Left renal pelvis (tissue), 4 donors: ENCODE data around the gene CFAP77. TPM values are rescaled to one million over a fixed set of nuclear protein-coding genes. Genes with fewer than 3 reads are reported as not detected.

ENCODE experiments used
- DNase-seq, 4 donors: peaks; one replicate each; pipeline ENCODE4 v3.0.0-alpha.2; 2013; ENCODE audit warnings: low read depth in 4 of 4, low spot score in 3 of 4
- polyA plus RNA-seq, 4 donors: library from polyadenylated mRNA; unstranded; fragments of 120-200 nt; gene quantifications; one replicate each; pipeline ENCODE4 v1.2.1, GENCODE V29; 2013; ENCODE audit not compliant: insufficient read length in 4 of 4

CFAP77 gene
- polyA plus RNA-seq, 4 donors, result 0.19 to 1.3 (median 1.1) TPM

- DNase-seq, result no peak
Measured at GRCh38 chr9:132513416-132513815, 103.4 kb downstream of the CFAP77 start.

- DNase-seq, result no peak
Measured at GRCh38 chr9:132514011-132514744, 104.2 kb downstream of the CFAP77 start.

- no peak for DNase-seq
Measured at GRCh38 chr9:132514821-132515220, 104.8 kb downstream of the CFAP77 start.

GRCh38 chr9:132516301-132516700 is 106.3 kb downstream of the CFAP77 start:
- DNase-seq, result no peak

- no peak for DNase-seq
Measured at GRCh38 chr9:132516911-132517310, 106.9 kb downstream of the CFAP77 start.

- DNase-seq, result no peak
Measured at GRCh38 chr9:132517815-132518550, 108.0 kb downstream of the CFAP77 start.

- DNase-seq, result no peak
Measured at GRCh38 chr9:132518626-132519025, 108.6 kb downstream of the CFAP77 start.

DNA sequence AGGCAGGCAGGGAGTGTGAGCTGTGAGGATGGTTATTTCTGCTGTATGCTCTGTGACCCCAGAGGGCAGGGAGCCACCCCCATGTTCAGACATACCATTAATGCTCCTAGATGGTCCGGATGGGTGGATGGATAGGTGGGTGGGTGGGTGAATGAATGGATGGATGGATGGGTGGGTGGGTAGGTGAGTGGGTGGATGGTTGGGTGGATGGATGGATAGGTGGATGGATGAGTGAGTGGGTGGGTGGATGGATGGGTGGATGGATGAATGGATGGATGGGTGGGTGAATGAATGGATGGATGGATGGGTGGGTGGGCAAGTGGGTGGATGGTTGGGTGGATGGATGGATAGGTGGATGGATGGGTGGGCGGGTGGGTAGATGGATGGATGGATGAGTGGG is 109.0 kb downstream of the CFAP77 start:
- DNase-seq, result no peak

GRCh38 chr9:132520612-132521011 is 110.6 kb downstream of the CFAP77 start:
- no peak for DNase-seq

GRCh38 chr9:132525308-132526023 is 115.5 kb downstream of the CFAP77 start:
- DNase-seq, result no peak

DNA sequence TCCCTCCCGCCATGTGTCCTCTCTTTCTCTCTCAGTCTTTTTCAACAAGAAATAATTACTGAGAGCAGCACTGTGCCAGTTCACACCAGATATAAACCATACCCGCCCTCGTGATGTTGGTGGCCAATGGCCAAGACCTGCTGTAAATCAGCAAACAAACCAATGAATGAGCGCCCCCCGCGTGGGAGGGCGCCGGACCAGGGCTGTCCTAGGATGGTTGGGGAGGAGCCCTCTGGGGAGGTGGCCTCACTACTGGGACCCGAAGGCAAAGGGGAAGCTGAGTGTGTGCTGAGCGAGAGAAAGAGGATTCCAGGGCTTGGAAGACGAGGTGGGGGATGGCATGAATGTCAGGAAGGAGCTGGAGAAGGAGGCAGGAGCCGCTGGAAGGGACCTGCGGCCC is 121.2 kb downstream of the CFAP77 start:
- DNase-seq, result no peak

DNA sequence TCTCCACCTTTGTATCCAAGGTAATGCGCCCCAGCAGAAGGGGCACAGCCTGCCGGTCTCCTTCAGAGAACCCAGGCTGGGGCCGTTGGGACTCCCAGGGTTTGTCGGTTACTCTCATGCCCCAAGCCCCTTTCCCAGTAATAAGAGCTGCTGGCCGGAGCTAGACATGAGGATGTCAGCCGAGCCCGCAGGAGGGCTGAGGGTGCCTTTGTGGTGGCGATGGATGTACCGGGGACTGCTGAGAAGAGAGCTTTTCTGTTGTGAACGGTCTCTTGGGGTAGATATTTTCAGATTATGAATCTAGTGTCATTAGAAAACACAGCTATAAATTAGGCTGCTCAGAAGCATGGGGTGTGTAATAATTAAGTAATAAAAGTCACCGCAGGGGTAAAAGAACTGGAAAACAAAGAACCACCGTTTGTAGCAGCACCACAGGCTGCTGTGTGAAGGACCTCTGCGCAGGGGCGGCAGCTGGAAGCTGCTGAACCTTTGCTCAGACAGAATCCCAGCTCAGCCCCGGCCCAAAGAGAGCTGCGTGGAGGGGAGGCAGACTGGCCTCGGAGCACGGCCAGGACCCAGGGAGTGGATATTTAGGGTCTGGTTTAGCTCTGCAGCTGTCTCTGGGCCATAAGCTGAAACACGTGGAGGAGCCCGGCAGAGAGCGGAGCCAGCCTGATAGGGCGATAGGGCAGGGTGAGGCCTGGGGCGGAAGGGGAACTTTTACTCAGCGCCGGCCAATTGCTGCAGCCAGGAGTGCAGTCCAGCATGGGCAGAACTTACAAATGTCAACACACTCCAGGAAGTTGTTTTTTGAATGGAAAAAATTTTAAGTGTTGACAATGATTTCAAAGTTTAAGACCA is 121.9 kb downstream of the CFAP77 start:
- no peak for DNase-seq

GRCh38 chr9:132534832-132535231 is 124.8 kb downstream of the CFAP77 start:
- DNase-seq, result no peak

- DNase-seq, result no peak
Measured at GRCh38 chr9:132536124-132536523, 126.1 kb downstream of the CFAP77 start.

- DNase-seq, result no peak
Measured at GRCh38 chr9:132537352-132537751, 127.3 kb downstream of the CFAP77 start.

DNA sequence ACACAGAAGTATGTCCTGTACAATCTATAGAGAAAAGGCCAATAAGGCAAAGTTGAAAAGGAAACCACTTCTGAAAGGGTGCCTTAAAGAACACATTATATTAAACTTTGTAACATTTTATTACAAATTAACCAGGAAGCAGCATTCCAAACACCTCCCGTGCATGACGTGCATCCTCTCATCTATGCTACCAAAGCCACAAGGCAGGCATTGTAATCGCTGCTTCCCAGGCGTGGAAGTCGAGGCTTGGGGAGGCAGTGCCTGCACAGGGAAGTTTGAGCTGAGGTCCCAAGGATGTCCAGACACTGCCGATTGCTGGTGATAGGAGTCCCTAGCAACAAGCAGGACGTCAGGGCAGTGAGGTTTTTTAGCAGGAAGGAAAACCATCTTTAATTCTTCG is 128.1 kb downstream of the CFAP77 start:
- no peak for DNase-seq

- no peak for DNase-seq
Measured at GRCh38 chr9:132539096-132539495, 129.1 kb downstream of the CFAP77 start.

- DNase-seq, result no peak
Measured at GRCh38 chr9:132541051-132541450, 131.0 kb downstream of the CFAP77 start.

DNA sequence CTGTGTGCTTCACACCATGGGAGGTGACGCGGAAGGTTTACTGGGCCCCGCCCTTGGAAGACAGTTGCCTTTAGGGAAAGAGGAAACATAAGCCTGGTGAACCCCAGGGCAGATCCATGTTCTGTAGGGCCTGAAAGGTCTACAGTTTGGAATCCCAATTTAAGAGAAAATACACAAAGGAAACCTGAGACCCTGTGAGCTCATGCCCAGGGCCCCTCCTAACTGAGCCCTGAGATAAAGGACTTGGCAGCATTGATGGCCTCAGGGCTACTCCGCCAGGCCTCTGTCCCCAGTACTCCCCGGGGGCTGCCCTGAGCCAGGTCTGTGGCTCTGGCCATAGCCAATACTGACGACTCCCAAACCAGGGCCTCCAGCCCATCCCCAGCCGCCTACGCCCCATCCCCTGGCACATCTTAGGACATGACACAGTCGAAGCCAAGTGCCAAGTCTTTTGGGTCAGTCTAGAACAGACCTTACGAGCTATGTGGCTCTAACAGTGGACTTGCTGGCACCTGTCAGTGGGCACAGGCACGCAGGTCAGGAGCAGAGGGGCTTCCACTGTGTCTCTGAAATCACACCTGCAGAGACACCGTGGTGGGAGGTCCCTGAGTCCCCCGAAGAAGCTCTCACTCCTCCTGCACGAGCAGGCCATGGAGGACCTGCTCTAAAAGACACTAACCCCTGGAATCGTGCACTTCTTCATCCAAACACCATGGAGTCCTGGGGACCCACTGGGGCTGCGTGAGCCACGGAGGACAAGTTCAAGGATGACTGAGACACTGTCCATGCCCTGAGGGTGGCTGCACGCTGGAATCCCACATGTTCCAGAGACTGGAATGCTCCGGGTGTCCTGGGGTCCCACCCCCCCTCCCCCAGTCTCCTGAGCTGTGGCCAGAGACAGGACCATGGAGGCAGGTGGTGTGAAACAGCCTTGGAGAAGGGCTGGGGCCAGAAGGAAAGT is 132.1 kb downstream of the CFAP77 start:
- no peak for DNase-seq
